ENCODE measurements around the gene BRMS1L. TPM values are rescaled to one million over a fixed set of nuclear protein-coding genes. Genes with fewer than 3 reads are reported as not detected.

The BRMS1L gene
- total RNA-seq, 2 donors from 2014 or later: 5.2 to 6.6 TPM

DNA sequence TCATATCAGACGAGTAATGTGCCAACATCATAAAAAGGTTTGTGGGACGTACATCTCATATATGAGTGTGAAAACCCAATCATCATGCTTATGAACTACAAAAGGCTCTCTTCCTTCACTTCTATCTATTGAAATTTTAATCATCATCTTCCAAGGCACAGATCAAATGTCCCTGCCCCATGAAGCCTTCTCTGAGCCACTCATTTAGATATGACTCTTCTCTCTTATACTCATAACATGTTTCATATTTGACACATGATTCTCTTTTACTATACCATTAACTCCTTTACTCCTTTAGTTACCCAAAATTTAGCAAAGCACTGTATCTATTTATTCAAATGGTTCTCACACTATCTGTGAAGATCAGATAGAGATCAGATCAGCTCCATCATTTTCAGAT lies 39.3 kb upstream of the BRMS1L start:
- no peak for DNase-seq (ENCODE audit: low spot score)
- Histone ChIP-seq H3K4me3 (no peak overlapping the region), H3K9me3 (no peaks in the 10 kb centered on the region), H3K36me3 (no peaks in the 10 kb centered on the region), H3K27me3 (replicated peaks; ENCODE audit: insufficient read depth) (no peaks in the 10 kb centered on the region), H3K27ac (no peak overlapping the region), H3K4me1 (replicated peaks) (no peaks in the 10 kb centered on the region)
- 77% methylated on average over 2 of the region's 2 CpGs for WGBS
- intact Hi-C loops (cut with DNase I): no loop called here
- TF ChIP-seq, protein P1, sequence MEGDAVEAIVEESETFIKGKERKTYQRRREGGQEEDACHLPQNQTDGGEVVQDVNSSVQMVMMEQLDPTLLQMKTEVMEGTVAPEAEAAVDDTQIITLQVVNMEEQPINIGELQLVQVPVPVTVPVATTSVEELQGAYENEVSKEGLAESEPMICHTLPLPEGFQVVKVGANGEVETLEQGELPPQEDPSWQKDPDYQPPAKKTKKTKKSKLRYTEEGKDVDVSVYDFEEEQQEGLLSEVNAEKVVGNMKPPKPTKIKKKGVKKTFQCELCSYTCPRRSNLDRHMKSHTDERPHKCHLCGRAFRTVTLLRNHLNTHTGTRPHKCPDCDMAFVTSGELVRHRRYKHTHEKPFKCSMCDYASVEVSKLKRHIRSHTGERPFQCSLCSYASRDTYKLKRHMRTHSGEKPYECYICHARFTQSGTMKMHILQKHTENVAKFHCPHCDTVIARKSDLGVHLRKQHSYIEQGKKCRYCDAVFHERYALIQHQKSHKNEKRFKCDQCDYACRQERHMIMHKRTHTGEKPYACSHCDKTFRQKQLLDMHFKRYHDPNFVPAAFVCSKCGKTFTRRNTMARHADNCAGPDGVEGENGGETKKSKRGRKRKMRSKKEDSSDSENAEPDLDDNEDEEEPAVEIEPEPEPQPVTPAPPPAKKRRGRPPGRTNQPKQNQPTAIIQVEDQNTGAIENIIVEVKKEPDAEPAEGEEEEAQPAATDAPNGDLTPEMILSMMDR (IDR thresholded peaks at IDR 0.05): no peak
- no peak for TF ChIP-seq POLR2A (IDR thresholded peaks at IDR 0.05)
- no peak for TF ChIP-seq POLR2AphosphoS5 (IDR thresholded peaks at IDR 0.05)

DNA sequence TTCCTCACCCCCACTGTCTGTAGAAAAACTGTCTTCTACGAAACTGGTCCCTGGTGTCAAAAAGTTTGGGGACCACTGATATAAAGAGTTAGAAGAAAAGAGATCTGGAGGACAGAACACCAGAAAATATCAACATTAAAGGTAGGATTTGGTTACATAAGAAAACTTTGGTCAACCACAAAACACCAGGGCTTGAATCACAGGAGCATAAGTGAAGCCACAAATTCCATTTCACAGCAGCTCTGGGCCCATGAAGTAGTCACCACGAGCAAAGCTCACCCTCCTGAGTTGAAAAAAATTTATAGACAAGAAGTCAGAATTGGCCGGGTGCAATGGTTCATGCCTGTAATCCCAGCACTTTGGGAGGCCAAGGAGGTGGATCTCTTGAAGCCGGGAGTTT lies 36.5 kb upstream of the BRMS1L start:
- DNase-seq (ENCODE audit: low spot score): no peak
- no peaks in the 10 kb centered on the region for H3K27me3 ChIP-seq (replicated peaks; ENCODE audit: insufficient read depth)
- 89% methylated on average over 4 of the region's 4 CpGs for WGBS
- no peaks in the 10 kb centered on the region for H3K4me1 ChIP-seq (replicated peaks)
- TF ChIP-seq POLR2A (IDR thresholded peaks at IDR 0.05) (no peak), POLR2AphosphoS5 (IDR thresholded peaks at IDR 0.05) (no peak)
- TF ChIP-seq, protein P1 (IDR thresholded peaks at IDR 0.05): no peak
- H3K27ac ChIP-seq: no peak overlapping the region
- H3K36me3 ChIP-seq: no peaks in the 10 kb centered on the region
- intact Hi-C loops (cut with DNase I): no loop called here
- H3K9me3 ChIP-seq: no peaks in the 10 kb centered on the region
- H3K4me3 ChIP-seq: no peak overlapping the region

DNA sequence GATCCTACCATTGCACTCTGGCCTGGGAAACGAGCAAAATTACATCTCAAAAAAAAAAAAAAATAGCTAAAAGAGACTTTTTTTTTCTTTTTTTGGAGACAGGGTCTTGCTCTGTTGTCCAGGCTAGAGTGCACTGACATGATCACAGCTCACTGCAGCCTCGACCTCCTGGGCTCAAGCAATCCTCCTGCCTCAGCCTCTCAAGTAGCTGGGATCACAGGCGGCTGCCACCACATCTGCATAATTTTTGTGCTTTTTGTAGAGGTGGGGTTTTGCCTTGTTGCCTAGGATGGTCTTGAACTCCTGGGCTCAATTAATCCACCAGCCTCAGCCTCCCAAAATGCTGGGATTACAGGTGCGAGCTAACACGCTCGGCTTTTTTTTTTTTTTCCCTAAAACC lies 28.3 kb upstream of the BRMS1L start:
- TF ChIP-seq POLR2AphosphoS5 (IDR thresholded peaks at IDR 0.05): no peak
- no peak for TF ChIP-seq POLR2A (IDR thresholded peaks at IDR 0.05)
- TF ChIP-seq, protein P1 (IDR thresholded peaks at IDR 0.05): no peak

DNA sequence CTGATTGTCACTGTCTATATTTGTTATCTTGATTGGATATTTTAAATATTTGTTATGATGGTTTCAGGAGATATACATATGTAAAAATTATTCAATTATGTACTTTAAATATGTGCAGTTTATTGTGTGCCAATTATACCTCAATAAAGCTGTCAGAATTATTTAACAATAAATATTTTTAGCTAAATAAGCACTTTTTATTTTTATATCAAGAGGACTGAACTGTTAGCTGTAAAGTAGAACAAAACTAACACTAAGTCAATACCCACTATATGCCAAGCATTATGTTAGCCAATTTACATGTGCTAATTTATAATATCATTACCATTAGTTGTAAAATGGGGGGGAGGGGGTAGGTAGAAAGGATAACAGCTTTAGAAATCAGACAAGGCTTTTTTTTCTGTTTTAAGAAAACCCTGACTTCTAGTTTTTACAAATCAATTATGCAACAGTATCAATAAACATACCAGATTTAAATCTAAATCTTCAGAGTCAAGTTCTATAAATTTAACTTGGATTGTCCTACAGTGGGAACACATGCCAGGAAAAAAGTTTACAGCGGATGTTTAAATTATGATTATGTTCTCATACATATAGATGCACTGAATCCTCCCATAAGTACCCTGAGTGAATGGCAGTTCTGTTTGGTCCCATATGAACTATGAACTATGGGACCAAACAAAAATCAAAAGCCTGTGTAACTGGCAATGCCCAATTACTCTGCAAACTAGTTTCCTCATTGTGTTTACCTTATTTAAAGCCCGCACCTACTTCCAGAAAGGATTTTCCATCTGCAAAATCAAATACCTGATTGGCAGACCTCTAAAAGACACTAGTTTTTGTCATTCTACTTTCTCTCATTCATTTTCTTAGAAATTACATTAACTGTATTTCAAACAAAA lies 19.9 kb upstream of the BRMS1L start:
- 37% methylated on average over 2 of the region's 2 CpGs for WGBS
- intact Hi-C loops (cut with DNase I): loop anchor here (10.0 kb wide), 1 partner anchor 121 kb away; no protein-coding TSS in a partner anchor

More for the DNA sequence above, 28.3 kb upstream of the BRMS1L start:
- no peak for DNase-seq (ENCODE audit: low spot score)
- Histone ChIP-seq H3K27ac (no peak overlapping the region), H3K27me3 (replicated peaks; ENCODE audit: insufficient read depth) (no peaks in the 10 kb centered on the region), H3K36me3 (no peaks in the 10 kb centered on the region), H3K4me3 (no peak overlapping the region), H3K4me1 (replicated peaks) (no peaks in the 10 kb centered on the region), H3K9me3 (no peaks in the 10 kb centered on the region)
- 91% methylated on average over 6 of the region's 6 CpGs for WGBS
- intact Hi-C loops (cut with DNase I): no loop called here

More for the DNA sequence above, 19.9 kb upstream of the BRMS1L start:
- TF ChIP-seq POLR2A (IDR thresholded peaks at IDR 0.05) (no peak), POLR2AphosphoS5 (IDR thresholded peaks at IDR 0.05) (no peak)
- TF ChIP-seq, protein P1 (IDR thresholded peaks at IDR 0.05): no peak
- Histone ChIP-seq H3K4me1 (replicated peaks) (peaks cover 2% of the 10 kb centered on the region), H3K27me3 (replicated peaks; ENCODE audit: insufficient read depth) (no peaks in the 10 kb centered on the region), H3K4me3 (peak overlapping the region in 1 of 2 donors; percentile 10), H3K27ac (peak overlapping the region in 1 of 2 donors; percentile 41), H3K36me3 (no peaks in the 10 kb centered on the region), H3K9me3 (no peaks in the 10 kb centered on the region)
- DNase-seq (ENCODE audit: low spot score): no peak

All from prostate gland (tissue), 2 donors.